GM19463 (cell line): ENCODE data around the gene SPPL3.
"Not testable (repeated sequence)": the region's sequence is repeated elsewhere in the genome, so short reads cannot be mapped to it uniquely, and the experiment has no call there.

ENCODE experiments used
- ATAC-seq: cut with Tn5 transposase; IDR thresholded peaks from one replicate; pipeline ENCODE4 v1.9.1; 2021; ENCODE audit warnings: mild to moderate bottlenecking, moderate library complexity; ENCODE audit not compliant: unreplicated experiment

The SPPL3 gene

GRCh38 chr12:120754792-120755191 is 149.4 kb downstream of the SPPL3 start:
- ATAC-seq, result no peak

DNA sequence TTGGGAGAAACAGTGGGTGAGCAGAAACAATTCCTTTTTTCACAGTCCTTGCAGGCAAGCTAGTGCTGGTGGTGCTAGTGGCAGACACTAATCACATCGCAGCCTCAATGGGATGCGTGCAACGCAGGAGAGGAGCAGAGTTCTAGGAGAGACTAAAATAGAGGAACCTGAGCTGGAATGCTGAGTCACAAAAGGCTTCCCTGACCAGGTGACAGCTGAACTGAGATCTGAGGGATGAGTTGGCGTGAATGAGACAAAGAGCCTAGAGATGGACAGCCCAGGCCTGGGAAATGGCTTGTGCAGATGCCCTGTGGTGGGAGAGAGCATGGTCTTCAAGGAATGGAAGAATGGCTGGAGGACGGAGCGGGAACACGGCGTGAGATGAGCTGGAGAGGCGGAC is 152.8 kb downstream of the SPPL3 start:
- ATAC-seq, result no peak

- ATAC-seq, result no peak
These were observed 153.4 kb downstream of the SPPL3 start for GRCh38 chr12:120750806-120751205.

GRCh38 chr12:120749256-120749655 is 154.9 kb downstream of the SPPL3 start:
- no peak for ATAC-seq

- ATAC-seq, result no peak
These were observed 155.9 kb downstream of the SPPL3 start for GRCh38 chr12:120748242-120748641.

- no peak for ATAC-seq
These were observed 159.2 kb downstream of the SPPL3 start for GRCh38 chr12:120744922-120745493.

- ATAC-seq, result no peak
These were observed 162.4 kb downstream of the SPPL3 start for GRCh38 chr12:120741476-120742421.

DNA sequence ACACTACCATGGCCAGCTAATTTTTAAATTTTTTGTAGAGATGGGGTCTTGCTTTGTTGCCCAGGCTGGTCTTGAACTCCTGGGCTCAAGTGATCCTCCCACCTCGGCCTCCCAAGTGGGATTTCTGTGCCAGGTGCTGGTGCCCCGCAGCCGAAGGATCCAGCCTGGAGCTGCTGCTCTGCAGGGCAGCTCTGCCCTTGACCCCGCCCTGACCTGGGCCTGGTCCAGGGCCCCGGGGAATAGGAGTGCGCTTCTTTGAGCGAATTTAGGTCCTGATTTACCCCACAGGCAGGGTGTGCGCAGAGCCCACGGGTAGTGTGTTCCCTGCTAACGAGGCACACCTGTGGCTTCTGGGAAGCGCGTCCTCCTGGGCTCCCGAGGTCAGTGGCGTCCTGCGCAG is 163.3 kb downstream of the SPPL3 start:
- ATAC-seq, result no peak

- ATAC-seq, result no peak
These were observed 164.1 kb downstream of the SPPL3 start for GRCh38 chr12:120739821-120740613.

GRCh38 chr12:120739031-120739762 is 165.0 kb downstream of the SPPL3 start:
- no peak for ATAC-seq

DNA sequence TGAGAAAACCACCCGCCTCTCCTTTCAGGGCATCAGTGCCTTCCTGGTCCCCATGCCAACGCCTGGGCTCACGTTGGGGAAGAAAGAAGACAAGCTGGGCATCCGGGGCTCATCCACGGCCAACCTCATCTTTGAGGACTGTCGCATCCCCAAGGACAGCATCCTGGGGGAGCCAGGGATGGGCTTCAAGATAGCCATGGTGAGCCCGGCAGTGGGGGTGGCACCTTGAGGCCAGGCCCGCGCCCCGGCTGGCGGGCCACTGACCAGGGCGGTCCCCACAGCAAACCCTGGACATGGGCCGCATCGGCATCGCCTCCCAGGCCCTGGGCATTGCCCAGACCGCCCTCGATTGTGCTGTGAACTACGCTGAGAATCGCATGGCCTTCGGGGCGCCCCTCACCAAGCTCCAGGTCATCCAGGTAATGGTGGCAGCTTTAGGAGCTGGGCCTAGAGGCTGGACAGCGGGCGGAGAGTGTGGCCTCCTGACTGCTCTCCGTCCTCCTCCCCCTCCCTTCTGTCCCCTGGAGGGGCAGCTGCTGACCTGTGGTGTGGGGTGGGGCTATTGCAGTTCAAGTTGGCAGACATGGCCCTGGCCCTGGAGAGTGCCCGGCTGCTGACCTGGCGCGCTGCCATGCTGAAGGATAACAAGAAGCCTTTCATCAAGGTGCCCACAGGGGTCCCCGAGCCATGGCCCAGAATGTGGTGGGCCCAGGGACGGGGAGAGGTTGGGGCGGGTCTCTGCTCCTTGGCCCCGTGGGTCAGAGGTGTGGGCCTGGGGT is 165.7 kb downstream of the SPPL3 start:
- ATAC-seq, result no peak

GRCh38 chr12:120737557-120738251 is 166.5 kb downstream of the SPPL3 start:
- no peak for ATAC-seq

DNA sequence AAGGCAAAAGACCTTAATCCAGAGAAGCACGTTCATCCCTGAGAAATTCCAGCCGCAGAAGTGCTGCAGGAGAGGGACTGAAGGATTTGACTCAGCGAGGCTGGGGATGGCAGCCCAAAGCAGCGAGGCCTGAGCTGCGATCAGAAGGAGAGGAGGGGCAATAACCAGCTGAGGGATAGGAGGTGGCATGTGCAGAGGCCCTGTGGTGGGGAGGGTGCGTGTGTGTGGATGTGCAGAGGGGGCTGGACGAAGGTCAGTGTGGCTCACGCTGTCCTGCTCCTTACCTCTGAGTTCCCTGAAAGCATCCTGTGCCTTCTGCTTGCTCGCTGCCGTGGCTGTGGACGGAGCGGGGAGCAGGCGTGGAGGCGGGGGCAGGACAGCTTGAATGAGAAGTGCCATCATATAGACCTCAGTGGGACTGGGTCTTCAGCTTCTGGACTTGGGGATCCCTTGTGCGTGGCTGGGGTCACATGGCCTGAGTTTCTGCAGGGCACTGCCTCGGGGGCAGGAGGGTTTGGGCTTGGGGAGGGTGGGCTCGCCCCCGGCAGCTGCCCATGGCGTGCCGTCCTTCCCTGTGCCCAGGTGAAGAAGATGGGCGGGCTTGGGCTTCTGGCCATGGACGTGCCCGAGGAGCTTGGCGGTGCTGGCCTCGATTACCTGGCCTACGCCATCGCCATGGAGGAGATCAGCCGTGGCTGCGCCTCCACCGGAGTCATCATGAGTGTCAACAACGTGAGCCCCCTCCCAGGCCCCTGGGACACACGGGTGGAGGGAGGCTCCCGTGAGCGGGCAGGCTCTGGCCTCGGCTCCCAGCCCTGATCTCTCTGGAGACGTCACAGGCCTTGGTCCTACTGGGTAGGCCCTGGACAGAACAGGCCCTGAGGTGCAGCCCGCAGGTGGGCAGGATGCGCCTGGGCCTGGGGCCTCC is 167.5 kb downstream of the SPPL3 start:
- no peak for ATAC-seq

GRCh38 chr12:120735181-120735580 is 169.0 kb downstream of the SPPL3 start:
- ATAC-seq, result no peak

DNA sequence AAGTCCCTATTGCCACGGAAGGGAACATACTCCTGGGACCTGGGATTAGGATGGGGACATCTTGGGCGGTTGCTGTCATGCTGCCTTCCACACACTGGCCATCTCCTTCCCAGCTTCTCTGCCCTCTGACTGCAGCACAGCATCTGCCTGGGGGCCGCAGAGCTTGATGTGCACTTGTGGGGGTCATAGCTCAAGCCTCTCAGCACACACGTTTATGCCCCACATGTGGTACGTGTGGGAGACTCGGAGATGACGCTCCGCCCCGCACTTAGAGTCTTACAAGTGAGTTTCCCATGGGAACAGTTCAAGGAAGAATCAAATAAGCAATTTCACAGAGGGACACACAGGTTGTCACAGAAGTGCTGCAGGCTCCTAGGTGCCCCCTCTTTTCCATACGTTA is 169.9 kb downstream of the SPPL3 start:
- ATAC-seq, result no peak

DNA sequence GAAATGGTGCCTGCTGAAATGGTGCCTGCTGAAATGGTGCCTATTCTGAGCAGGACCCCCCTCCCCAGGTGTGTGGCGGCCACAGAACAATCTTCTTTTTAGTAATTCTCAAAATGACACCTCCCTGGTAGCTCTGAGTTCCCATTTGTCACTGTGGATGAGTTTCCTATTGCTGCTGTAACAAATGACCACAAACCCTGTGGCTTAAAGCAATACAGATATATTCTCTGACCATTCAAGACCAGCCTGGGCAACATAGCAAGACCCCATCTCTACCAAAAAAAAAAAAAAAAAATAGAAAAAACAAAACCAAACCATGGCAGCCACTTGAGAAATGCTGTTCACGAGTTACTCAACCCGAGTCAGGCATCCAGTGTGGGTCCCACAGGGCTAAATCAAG is 170.6 kb downstream of the SPPL3 start:
- no peak for ATAC-seq

DNA sequence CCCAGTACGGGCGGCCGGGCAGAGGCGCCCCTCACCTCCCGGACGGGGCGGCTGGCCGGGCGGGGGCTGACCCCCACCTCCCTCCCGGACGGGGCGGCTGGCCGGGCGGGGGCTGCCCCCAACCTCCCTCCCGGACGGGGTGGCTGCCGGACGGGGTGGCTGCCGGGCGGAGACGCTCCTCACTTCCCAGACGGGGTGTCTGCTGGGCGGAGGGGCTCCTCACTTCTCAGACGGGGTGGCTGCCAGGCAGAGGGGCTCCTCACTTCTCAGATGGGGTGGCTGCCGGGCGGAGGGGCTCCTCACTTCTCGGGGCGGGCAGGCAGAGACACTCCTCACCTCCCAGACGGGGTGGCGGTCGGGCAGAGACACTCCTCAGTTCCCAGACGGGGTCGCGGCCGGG is 172.0 kb downstream of the SPPL3 start:
- not testable (repeated sequence) for ATAC-seq

GRCh38 chr12:120726961-120727360 is 177.2 kb downstream of the SPPL3 start:
- no peak for ATAC-seq

DNA sequence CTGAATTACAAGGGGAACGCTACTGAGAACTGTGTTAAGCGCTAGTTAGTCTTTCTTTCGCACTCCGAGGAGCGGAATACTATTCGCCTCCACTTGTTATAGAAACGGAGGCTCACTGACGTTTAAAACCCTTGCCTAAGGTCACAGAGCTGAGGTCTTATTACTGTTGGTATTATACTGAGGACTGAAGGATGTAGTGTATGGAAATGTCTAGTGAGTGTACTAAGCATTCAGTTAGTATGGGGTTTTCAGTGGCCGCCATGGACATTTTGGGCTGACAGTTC is 177.7 kb downstream of the SPPL3 start:
- ATAC-seq, result no peak
